OCI-LY7 (cell line): Measurements from ENCODE around the gene TBC1D17. TPM values are rescaled to one million over a fixed set of nuclear protein-coding genes. Genes with fewer than 3 reads are reported as not detected.

ENCODE experiments used
- BruUV-seq: library from RNA; stranded (reverse); fragments of 400-500 nt; replicated peaks from 2 replicates; lab custom pipeline; 2021; lab: Mats Ljungman, UMichigan
- CTCF ChIA-PET: fragments of 300-600 bp; sonication (Branson Sonifier 250); formaldehyde crosslinking; loops from one replicate; lab custom pipeline; 2022; ENCODE audit warnings: antibody characterized with exemption; ENCODE audit not compliant: unreplicated experiment; lab: Charles Lee
- POLR2A ChIA-PET: fragments of 300-600 bp; sonication (Branson Sonifier 250); formaldehyde crosslinking; loops from one replicate; lab custom pipeline; 2022; ENCODE audit warnings: antibody characterized with exemption; lab: Charles Lee
- DNase-seq: peaks from one replicate; pipeline ENCODE4 v3.0.0-alpha.2; 2015; ENCODE audit warnings: low spot score
- H2AFZ ChIP-seq: fragments of 200-600 bp; sonication (generic), shearing (Covaris generic); 2 replicates; pipeline ENCODE4 v1.6.1; 2014; ENCODE audit warnings: mild to moderate bottlenecking, antibody characterized with exemption, low read length, moderate library complexity
- H3K27ac ChIP-seq: fragments of 200-600 bp; sonication (generic); 2 replicates; pipeline ENCODE4 v1.5.1; 2014; ENCODE audit warnings: mixed run types, low read depth, mild to moderate bottlenecking, moderate library complexity, low read length, inconsistent platforms; ENCODE audit not compliant: poor library complexity, severe bottlenecking
- H3K36me3 ChIP-seq: fragments of 200-600 bp; sonication (generic); 2 replicates; pipeline ENCODE4 v1.6.1; 2014; ENCODE audit warnings: mild to moderate bottlenecking, antibody characterized with exemption, low read length, moderate library complexity, mixed read lengths; ENCODE audit not compliant: insufficient read depth
- H3K4me1 ChIP-seq: fragments of 200-600 bp; sonication (generic); 2 replicates; pipeline ENCODE4 v1.5.1; 2014; ENCODE audit warnings: mild to moderate bottlenecking, low read length; ENCODE audit not compliant: insufficient read depth, poor library complexity, severe bottlenecking
- H3K4me2 ChIP-seq: fragments of 200-600 bp; sonication (generic); 2 replicates; pipeline ENCODE4 v1.6.1; 2014; ENCODE audit warnings: mild to moderate bottlenecking, low read length
- H3K4me3 ChIP-seq: fragments of 200-600 bp; sonication (generic); 2 replicates; pipeline ENCODE4 v1.5.1; 2014; ENCODE audit warnings: mild to moderate bottlenecking, low read depth, low read length; ENCODE audit not compliant: poor library complexity, severe bottlenecking
- H3K79me2 ChIP-seq: fragments of 200-600 bp; sonication (generic); 2 replicates; pipeline ENCODE4 v1.6.1; 2016; ENCODE audit warnings: low read depth, mild to moderate bottlenecking, low read length, moderate library complexity, mixed read lengths; ENCODE audit not compliant: insufficient read depth
- H3K9me2 ChIP-seq: fragments of 200-600 bp; sonication (generic); 2 replicates; pipeline ENCODE4 v1.6.1; 2016; ENCODE audit warnings: mild to moderate bottlenecking, low read length, mixed read lengths; ENCODE audit not compliant: insufficient read depth
- H3K9me3 ChIP-seq: fragments of 200-600 bp; sonication (generic); 2 replicates; pipeline ENCODE4 v1.6.1; 2014; ENCODE audit warnings: mild to moderate bottlenecking, mixed run types, low read length, mixed read lengths
- H4K20me1 ChIP-seq: fragments of 200-600 bp; sonication (generic); 2 replicates; pipeline ENCODE4 v1.6.1; 2014; ENCODE audit warnings: mild to moderate bottlenecking, antibody characterized with exemption, low read length, moderate library complexity, mixed read lengths; ENCODE audit not compliant: insufficient read depth
- EZH2phosphoT487 ChIP-seq: fragments of 200-600 bp; sonication (generic); IDR thresholded peaks from 2 replicates; pipeline ENCODE4 v1.6.1; 2018; ENCODE audit warnings: low read depth, borderline replicate concordance, mild to moderate bottlenecking, mixed run types, antibody characterized with exemption, low read length, moderate library complexity, mixed read lengths
- intact Hi-C: fragments of 100-400 bp; cut with micrococcal nuclease; formaldehyde crosslinking; loops from one replicate; pipeline ENCODE4 v1.10.0; 2022; ENCODE audit not compliant: unreplicated experiment
- total RNA-seq, 2 experiments: library from RNA; depleted of rRNA in 1 of 2; stranded (reverse); fragments of >200 nt in 1 of 2; shearing (Covaris generic) in 1 of 2; gene quantifications; 2 replicates each; pipeline ENCODE4 v1.2.3, GENCODE V29; 2014 to 2022
- TF ChIP-seq, protein P1 (sequence below): fragments of 200-600 bp; sonication (generic); conservative IDR thresholded peaks from 2 replicates; pipeline ENCODE4 v1.5.1; 2014; ENCODE audit warnings: mild to moderate bottlenecking, antibody characterized with exemption, low read length, moderate library complexity, mixed read lengths

The TBC1D17 gene
- total RNA-seq, 2 experiments from 2014 or later = 8.0 to 24.0 TPM

DNA sequence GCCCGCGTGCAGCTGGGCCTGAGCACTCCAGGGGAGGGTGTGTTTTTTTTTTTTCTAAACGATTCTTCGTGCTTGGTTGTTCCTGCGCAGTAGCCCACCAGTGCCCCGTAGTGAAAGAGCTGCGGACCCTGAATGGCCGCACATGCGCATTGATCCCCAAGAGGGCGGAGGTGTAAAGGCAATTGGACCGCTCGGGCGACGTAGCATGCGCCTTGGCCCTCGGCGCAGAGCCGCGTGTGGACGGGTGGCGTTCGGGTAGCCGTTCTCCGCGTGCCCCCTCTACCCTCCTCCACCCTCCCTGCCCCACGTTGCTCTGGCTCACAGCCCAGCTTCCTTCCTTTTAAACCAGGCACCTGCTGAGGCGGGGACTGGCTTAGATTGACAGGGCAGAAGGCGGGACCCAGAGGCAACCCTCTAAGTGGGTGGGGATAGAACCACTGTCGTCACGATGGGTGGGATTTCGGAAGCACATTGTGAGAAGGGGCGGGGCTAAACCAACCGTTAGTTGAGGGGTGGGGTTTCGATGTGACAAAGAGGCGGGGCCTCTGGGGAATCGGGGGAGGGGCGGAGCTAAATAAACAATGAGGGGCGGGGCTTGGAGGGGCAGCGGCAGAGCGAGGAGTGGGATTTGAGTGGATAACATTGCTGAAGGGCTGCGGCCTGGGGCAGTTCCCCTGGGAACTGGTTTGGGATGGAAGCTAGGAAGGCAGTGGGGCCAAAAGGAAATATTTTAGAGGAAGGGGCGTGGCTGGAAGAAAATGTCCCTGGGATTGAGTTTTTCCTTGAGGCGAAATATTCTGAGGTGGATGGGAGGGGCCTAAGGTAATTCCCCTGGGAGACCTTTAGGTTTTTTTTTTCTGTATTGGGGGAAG is 52.3 kb downstream of the TBC1D17 start:
- DNase-seq = peak; percentile 99
- Histone ChIP-seq H4K20me1 (peaks cover 28% of the 10 kb centered on the region), H3K27ac (peak overlapping the region; percentile 90), H3K4me3 (peak overlapping the region; percentile 91), H3K79me2 (peaks cover 71% of the 10 kb centered on the region), H3K9me3 (no peaks in the 10 kb centered on the region), H3K4me1 (peaks cover 49% of the 10 kb centered on the region), H3K36me3 (peaks cover 80% of the 10 kb centered on the region), H3K9me2 (no peaks in the 10 kb centered on the region), H3K4me2 (peak overlapping the region; percentile 92), H2AFZ (no peak overlapping the region)
- no TSS peak for BruUV-seq
- CTCF ChIA-PET = interaction anchor here (0.6 kb wide), 1 partner anchor 1641 kb away, joined by 4 read pairs; no protein-coding TSS in a partner anchor
- TF ChIP-seq EZH2phosphoT487 = no peak
- TF ChIP-seq, protein P1, sequence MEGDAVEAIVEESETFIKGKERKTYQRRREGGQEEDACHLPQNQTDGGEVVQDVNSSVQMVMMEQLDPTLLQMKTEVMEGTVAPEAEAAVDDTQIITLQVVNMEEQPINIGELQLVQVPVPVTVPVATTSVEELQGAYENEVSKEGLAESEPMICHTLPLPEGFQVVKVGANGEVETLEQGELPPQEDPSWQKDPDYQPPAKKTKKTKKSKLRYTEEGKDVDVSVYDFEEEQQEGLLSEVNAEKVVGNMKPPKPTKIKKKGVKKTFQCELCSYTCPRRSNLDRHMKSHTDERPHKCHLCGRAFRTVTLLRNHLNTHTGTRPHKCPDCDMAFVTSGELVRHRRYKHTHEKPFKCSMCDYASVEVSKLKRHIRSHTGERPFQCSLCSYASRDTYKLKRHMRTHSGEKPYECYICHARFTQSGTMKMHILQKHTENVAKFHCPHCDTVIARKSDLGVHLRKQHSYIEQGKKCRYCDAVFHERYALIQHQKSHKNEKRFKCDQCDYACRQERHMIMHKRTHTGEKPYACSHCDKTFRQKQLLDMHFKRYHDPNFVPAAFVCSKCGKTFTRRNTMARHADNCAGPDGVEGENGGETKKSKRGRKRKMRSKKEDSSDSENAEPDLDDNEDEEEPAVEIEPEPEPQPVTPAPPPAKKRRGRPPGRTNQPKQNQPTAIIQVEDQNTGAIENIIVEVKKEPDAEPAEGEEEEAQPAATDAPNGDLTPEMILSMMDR = no peak
- POLR2A ChIA-PET = interaction anchor here (0.7 to 0.9 kb wide), 3 partner anchors 22 to 144 kb away, joined by 3 read pairs; no protein-coding TSS in a partner anchor
- intact Hi-C loops = loop anchor here (1.0 kb wide), 1 partner anchor 53 kb away; the partner anchor contains the start of genes AKT1S1 and TBC1D17

DNA sequence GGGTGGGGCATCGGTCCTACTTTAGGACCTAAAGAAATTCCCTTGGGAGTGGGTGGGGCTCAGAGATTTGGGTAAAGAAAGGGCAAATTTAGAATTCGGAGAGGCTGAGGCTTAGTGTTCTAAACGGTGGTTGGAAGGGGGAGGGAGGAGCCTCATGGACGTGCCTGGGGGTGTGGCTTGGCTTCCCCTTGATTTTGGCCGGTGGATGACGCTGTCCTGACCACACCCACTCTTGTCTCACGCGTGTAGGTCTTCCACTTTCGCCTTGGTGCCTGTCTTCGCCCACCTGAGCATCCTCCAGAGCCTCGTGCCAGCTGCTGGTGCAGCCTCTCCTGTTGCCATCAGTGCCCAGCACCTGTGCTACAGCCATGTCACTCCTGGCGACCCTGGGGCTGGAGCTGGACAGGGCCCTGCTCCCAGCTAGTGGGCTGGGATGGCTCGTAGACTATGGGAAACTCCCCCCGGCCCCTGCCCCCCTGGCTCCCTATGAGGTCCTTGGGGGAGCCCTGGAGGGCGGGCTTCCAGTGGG is 53.0 kb downstream of the TBC1D17 start:
- H3K36me3 ChIP-seq = peaks cover 74% of the 10 kb centered on the region
- CTCF ChIA-PET = no interaction called here

More for the DNA sequence above, 53.0 kb downstream of the TBC1D17 start:
- Histone ChIP-seq H3K4me2 (peak overlapping the region; percentile 92), H3K9me3 (no peaks in the 10 kb centered on the region), H2AFZ (no peak overlapping the region), H3K27ac (peak overlapping the region; percentile 90), H3K4me1 (peaks cover 42% of the 10 kb centered on the region), H3K9me2 (no peaks in the 10 kb centered on the region), H3K4me3 (peak overlapping the region; percentile 91), H4K20me1 (peaks cover 28% of the 10 kb centered on the region), H3K79me2 (peaks cover 64% of the 10 kb centered on the region)
- POLR2A ChIA-PET = no interaction called here
- TF ChIP-seq, protein P1 = no peak
- TF ChIP-seq EZH2phosphoT487 = no peak
- DNase-seq = peak; percentile 54
- intact Hi-C loops = loop anchor here (1.0 kb wide), 1 partner anchor 51 kb away; no protein-coding TSS in a partner anchor
- BruUV-seq = no TSS peak
